ENCODE results near the gene RASD1.
"Not testable (repeated sequence)": the region's sequence is repeated elsewhere in the genome, so short reads cannot be mapped to it uniquely, and the experiment has no call there.

RASD1 gene

GRCh38 chr17:17454700-17455099 is 41.5 kb downstream of the RASD1 start:
- H3K9me3 ChIP-seq (ENCODE audit: insufficient read depth, low read depth, low read length); H4K8ac ChIP-seq (ENCODE audit: low read depth, low read length); H2BK5ac ChIP-seq (ENCODE audit: low read depth, low read length, poor library complexity); H3K18ac ChIP-seq (ENCODE audit: low read length); H3K4me3 ChIP-seq (ENCODE audit: low read depth, low read length); H3K9ac ChIP-seq (ENCODE audit: low read length); H2AFZ ChIP-seq (ENCODE audit: insufficient read depth, low read length, poor library complexity); H3K36me3 ChIP-seq (ENCODE audit: control insufficient read depth in 1 of 2, insufficient read depth in 2 of 2, low read length in 2 of 2); H2AK5ac ChIP-seq (ENCODE audit: low read length); H3K27ac ChIP-seq (ENCODE audit: low read depth, low read length); H3K4me1 ChIP-seq (ENCODE audit: control insufficient read depth in 1 of 2, insufficient read depth in 2 of 2, low read length in 2 of 2); H3K23ac ChIP-seq (ENCODE audit: low read length); H3K14ac ChIP-seq (ENCODE audit: low read length); DNase-seq; H3K4ac ChIP-seq (ENCODE audit: low read depth, low read length); H3K79me2 ChIP-seq (ENCODE audit: control insufficient read depth, insufficient read depth, low read length, poor library complexity); H4K91ac ChIP-seq (ENCODE audit: low read depth, low read length); H2BK120ac ChIP-seq (ENCODE audit: insufficient read depth, low read length, poor library complexity); H2BK12ac ChIP-seq (ENCODE audit: low read length); H3K79me1 ChIP-seq (ENCODE audit: low read length); H3K4me2 ChIP-seq (ENCODE audit: low read length); H3K27me3 ChIP-seq (ENCODE audit: insufficient read depth, low read length); H4K12ac ChIP-seq (ENCODE audit: low read depth, low read length): not testable (repeated sequence)
- WGBS (ENCODE audit: extremely low coverage, insufficient coverage, insufficient read length) = no CpG with 5 or more reads among the region's 1 CpG

- H3K9ac ChIP-seq (ENCODE audit: low read length) = no peak overlapping the region
- H3K4me1 ChIP-seq (ENCODE audit: control insufficient read depth in 1 of 2, insufficient read depth in 2 of 2, low read length in 2 of 2) = no peaks in the 10 kb centered on the region
- no peak overlapping the region for H3K23ac ChIP-seq (ENCODE audit: low read length)
- H2BK5ac ChIP-seq (ENCODE audit: low read depth, low read length, poor library complexity) = no peak overlapping the region
- no peak overlapping the region for H4K91ac ChIP-seq (ENCODE audit: low read depth, low read length)
- no peak overlapping the region for H2BK12ac ChIP-seq (ENCODE audit: low read length)
- no peaks in the 10 kb centered on the region for H3K36me3 ChIP-seq (ENCODE audit: control insufficient read depth in 1 of 2, insufficient read depth in 2 of 2, low read length in 2 of 2)
- H3K79me1 ChIP-seq (ENCODE audit: low read length) = no peaks in the 10 kb centered on the region
- no peak overlapping the region for H4K8ac ChIP-seq (ENCODE audit: low read depth, low read length)
- H3K27ac ChIP-seq (ENCODE audit: low read depth, low read length) = no peak overlapping the region
- no peak overlapping the region for H4K12ac ChIP-seq (ENCODE audit: low read depth, low read length)
- H2AK5ac ChIP-seq (ENCODE audit: low read length) = no peak overlapping the region
- H2AFZ ChIP-seq (ENCODE audit: insufficient read depth, low read length, poor library complexity) = no peak overlapping the region
- H3K4me3 ChIP-seq (ENCODE audit: low read depth, low read length) = no peak overlapping the region
- no peaks in the 10 kb centered on the region for H3K9me3 ChIP-seq (ENCODE audit: insufficient read depth, low read depth, low read length)
- no peak overlapping the region for H2BK120ac ChIP-seq (ENCODE audit: insufficient read depth, low read length, poor library complexity)
- H3K14ac ChIP-seq (ENCODE audit: low read length) = no peak overlapping the region
- no peaks in the 10 kb centered on the region for H3K79me2 ChIP-seq (ENCODE audit: control insufficient read depth, insufficient read depth, low read length, poor library complexity)
- DNase-seq = no peak
- H3K27me3 ChIP-seq (ENCODE audit: insufficient read depth, low read length) = no peaks in the 10 kb centered on the region
- H3K4me2 ChIP-seq (ENCODE audit: low read length) = no peak overlapping the region
- WGBS (ENCODE audit: extremely low coverage, insufficient coverage, insufficient read length) = no CpG with 5 or more reads among the region's 1 CpG
- no peak overlapping the region for H3K4ac ChIP-seq (ENCODE audit: low read depth, low read length)
- no peak overlapping the region for H3K18ac ChIP-seq (ENCODE audit: low read length)
These were observed 41.9 kb downstream of the RASD1 start for GRCh38 chr17:17454276-17454675.

DNA sequence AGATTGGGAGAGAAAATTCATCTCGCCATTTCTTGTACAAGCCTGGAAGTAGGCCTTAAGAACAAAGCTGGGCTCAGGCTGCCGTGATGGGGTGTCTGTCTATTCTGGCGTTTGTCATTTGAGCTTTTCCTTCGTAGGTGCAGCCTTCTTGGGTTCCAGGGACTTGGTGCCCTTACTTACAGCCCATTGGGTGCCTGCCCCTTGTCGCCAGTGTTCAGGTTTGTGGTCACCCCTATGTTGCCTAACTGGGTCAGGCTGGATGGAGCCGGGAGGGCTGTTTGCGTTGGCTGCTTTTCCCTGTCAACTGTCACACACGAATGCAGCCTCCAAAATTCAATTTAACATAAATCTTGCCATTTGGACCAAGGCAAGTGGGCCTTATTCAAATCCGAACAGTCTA is 43.1 kb downstream of the RASD1 start:
- no CpG with 5 or more reads among the region's 9 CpGs for WGBS (ENCODE audit: extremely low coverage, insufficient coverage, insufficient read length)
- H3K79me2 ChIP-seq (ENCODE audit: control insufficient read depth, insufficient read depth, low read length, poor library complexity) = no peaks in the 10 kb centered on the region
- H3K36me3 ChIP-seq (ENCODE audit: control insufficient read depth in 1 of 2, insufficient read depth in 2 of 2, low read length in 2 of 2) = no peaks in the 10 kb centered on the region

DNA sequence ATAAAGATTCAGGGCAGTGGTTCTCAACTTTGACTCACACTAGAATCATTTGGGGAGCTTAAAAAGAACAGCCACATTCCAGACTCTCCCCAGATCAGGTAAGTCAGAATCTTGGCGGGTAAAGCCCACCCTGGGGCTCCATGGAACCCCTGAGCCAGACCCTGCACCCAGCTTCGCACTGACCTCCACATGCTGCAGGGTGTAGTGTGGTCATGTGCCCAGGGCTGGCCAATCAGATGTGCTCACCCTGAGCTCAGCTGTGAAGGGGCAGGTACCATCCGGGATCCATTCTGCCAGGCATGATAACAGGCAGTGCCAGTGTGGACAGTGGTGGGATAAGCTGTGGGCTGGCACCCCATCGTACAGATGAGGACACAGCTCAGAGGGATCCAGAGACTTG is 47.5 kb downstream of the RASD1 start:
- Histone ChIP-seq H2AK5ac (ENCODE audit: low read length) (no peak overlapping the region), H3K4me3 (ENCODE audit: low read depth, low read length) (no peak overlapping the region), H4K91ac (ENCODE audit: low read depth, low read length) (no peak overlapping the region), H3K79me2 (ENCODE audit: control insufficient read depth, insufficient read depth, low read length, poor library complexity) (no peaks in the 10 kb centered on the region), H2AFZ (ENCODE audit: insufficient read depth, low read length, poor library complexity) (no peak overlapping the region), H4K8ac (ENCODE audit: low read depth, low read length) (no peak overlapping the region), H3K4me1 (ENCODE audit: control insufficient read depth in 1 of 2, insufficient read depth in 2 of 2, low read length in 2 of 2) (peaks cover 3 to 5% of the 10 kb centered on the region in 2 experiments), H3K9me3 (ENCODE audit: insufficient read depth, low read depth, low read length) (peaks cover 6% of the 10 kb centered on the region), H2BK5ac (ENCODE audit: low read depth, low read length, poor library complexity) (no peak overlapping the region), H3K4ac (ENCODE audit: low read depth, low read length) (no peak overlapping the region), H4K12ac (ENCODE audit: low read depth, low read length) (no peak overlapping the region), H3K9ac (ENCODE audit: low read length) (peak overlapping the region; percentile 39), H3K27ac (ENCODE audit: low read depth, low read length) (no peak overlapping the region), H3K27me3 (ENCODE audit: insufficient read depth, low read length) (no peaks in the 10 kb centered on the region), H2BK120ac (ENCODE audit: insufficient read depth, low read length, poor library complexity) (no peak overlapping the region), H3K18ac (ENCODE audit: low read length) (no peak overlapping the region), H3K14ac (ENCODE audit: low read length) (no peak overlapping the region), H3K23ac (ENCODE audit: low read length) (no peak overlapping the region), H2BK12ac (ENCODE audit: low read length) (no peak overlapping the region), H3K79me1 (ENCODE audit: low read length) (no peaks in the 10 kb centered on the region), H3K36me3 (ENCODE audit: control insufficient read depth in 1 of 2, insufficient read depth in 2 of 2, low read length in 2 of 2) (no peaks in the 10 kb centered on the region), H3K4me2 (ENCODE audit: low read length) (no peak overlapping the region)
- WGBS (ENCODE audit: extremely low coverage, insufficient coverage, insufficient read length) = no CpG with 5 or more reads among the region's 4 CpGs
- no peak for DNase-seq

More for the DNA sequence above, 43.1 kb downstream of the RASD1 start:
- Histone ChIP-seq H3K14ac (ENCODE audit: low read length) (no peak overlapping the region), H4K91ac (ENCODE audit: low read depth, low read length) (no peak overlapping the region), H3K4me1 (ENCODE audit: control insufficient read depth in 1 of 2, insufficient read depth in 2 of 2, low read length in 2 of 2) (no peaks in the 10 kb centered on the region), H3K27me3 (ENCODE audit: insufficient read depth, low read length) (no peaks in the 10 kb centered on the region), H2AFZ (ENCODE audit: insufficient read depth, low read length, poor library complexity) (no peak overlapping the region), H4K12ac (ENCODE audit: low read depth, low read length) (no peak overlapping the region), H2AK5ac (ENCODE audit: low read length) (no peak overlapping the region), H3K4ac (ENCODE audit: low read depth, low read length) (no peak overlapping the region), H4K8ac (ENCODE audit: low read depth, low read length) (no peak overlapping the region), H3K4me2 (ENCODE audit: low read length) (no peak overlapping the region), H3K9me3 (ENCODE audit: insufficient read depth, low read depth, low read length) (peaks cover 2% of the 10 kb centered on the region), H2BK5ac (ENCODE audit: low read depth, low read length, poor library complexity) (no peak overlapping the region), H3K18ac (ENCODE audit: low read length) (no peak overlapping the region), H3K23ac (ENCODE audit: low read length) (no peak overlapping the region), H3K79me1 (ENCODE audit: low read length) (no peaks in the 10 kb centered on the region), H3K4me3 (ENCODE audit: low read depth, low read length) (no peak overlapping the region), H3K9ac (ENCODE audit: low read length) (no peak overlapping the region), H2BK120ac (ENCODE audit: insufficient read depth, low read length, poor library complexity) (no peak overlapping the region), H3K27ac (ENCODE audit: low read depth, low read length) (no peak overlapping the region), H2BK12ac (ENCODE audit: low read length) (no peak overlapping the region)
- no peak for DNase-seq

All from trophoblast cell (in vitro differentiated cells and primary cell).